ENCODE measurements around the gene MIDN.

Gene MIDN

GRCh38 chr19:1280636-1281568 is 32.5 kb downstream of the MIDN start:
- no peaks in the 10 kb centered on the region for H3K9me3 ChIP-seq (ENCODE audit: insufficient read depth, low read depth, low read length)
- H3F3A ChIP-seq (ENCODE audit: low read depth): no peaks in the 10 kb centered on the region
- no peak for TF ChIP-seq EZH2phosphoT487 (IDR thresholded peaks at IDR 0.05; ENCODE audit: borderline replicate concordance)
- TF ChIP-seq CTCF (conservative IDR thresholded peaks at IDR 0.05; ENCODE audit: low read length): no peak
- no peak overlapping the region for H2AFZ ChIP-seq (ENCODE audit: low read length)
- no peak overlapping the region for H3K4me3 ChIP-seq (ENCODE audit: low read length, poor library complexity, severe bottlenecking)
- H3K4me2 ChIP-seq (ENCODE audit: low read depth, low read length, poor library complexity, severe bottlenecking): no peak overlapping the region
- H3K36me3 ChIP-seq (ENCODE audit: insufficient read depth, low read length): peaks cover 9% of the 10 kb centered on the region; the same call in 1 of the 2 replicates
- no peak overlapping the region for H3K9ac ChIP-seq (ENCODE audit: low read depth, low read length, poor library complexity, severe bottlenecking)
- peaks cover 4% of the 10 kb centered on the region for H3K4me1 ChIP-seq (ENCODE audit: insufficient read depth, low read length, poor library complexity, severe bottlenecking)
- H4K20me1 ChIP-seq (ENCODE audit: insufficient read depth, low read length, poor library complexity, severe bottlenecking): peaks cover 9% of the 10 kb centered on the region
- no peaks in the 10 kb centered on the region for H3K9me2 ChIP-seq (replicated peaks; ENCODE audit: low read depth, low read length)
- H3K79me2 ChIP-seq (ENCODE audit: insufficient read depth, low read length): peaks cover 15% of the 10 kb centered on the region
- no peaks in the 10 kb centered on the region for H3K27me3 ChIP-seq (ENCODE audit: insufficient read depth, low read length, poor library complexity, severe bottlenecking)

- TF ChIP-seq CTCF (conservative IDR thresholded peaks at IDR 0.05; ENCODE audit: low read length): no peak
- TF ChIP-seq EZH2phosphoT487 (IDR thresholded peaks at IDR 0.05; ENCODE audit: borderline replicate concordance): no peak
- Histone ChIP-seq H3K36me3 (ENCODE audit: insufficient read depth, low read length) (peaks cover 9% of the 10 kb centered on the region; the same call in 1 of the 2 replicates), H3K79me2 (ENCODE audit: insufficient read depth, low read length) (peaks cover 6% of the 10 kb centered on the region; the same call in 1 of the 2 replicates), H3K4me3 (ENCODE audit: low read length, poor library complexity, severe bottlenecking) (no peak overlapping the region), H3K9ac (ENCODE audit: low read depth, low read length, poor library complexity, severe bottlenecking) (no peak overlapping the region), H4K20me1 (ENCODE audit: insufficient read depth, low read length, poor library complexity, severe bottlenecking) (peaks cover under 1% of the 10 kb centered on the region), H3K9me3 (ENCODE audit: insufficient read depth, low read depth, low read length) (no peaks in the 10 kb centered on the region), H3K9me2 (replicated peaks; ENCODE audit: low read depth, low read length) (no peaks in the 10 kb centered on the region), H3K4me2 (ENCODE audit: low read depth, low read length, poor library complexity, severe bottlenecking) (no peak overlapping the region), H3K27me3 (ENCODE audit: insufficient read depth, low read length, poor library complexity, severe bottlenecking) (no peaks in the 10 kb centered on the region), H3K4me1 (ENCODE audit: insufficient read depth, low read length, poor library complexity, severe bottlenecking) (peaks cover under 1% of the 10 kb centered on the region), H2AFZ (ENCODE audit: low read length) (no peak overlapping the region), H3F3A (ENCODE audit: low read depth) (no peaks in the 10 kb centered on the region)
Measured at GRCh38 chr19:1281569-1282287, 33.3 kb downstream of the MIDN start.

GRCh38 chr19:1282588-1283206 is 34.3 kb downstream of the MIDN start:
- Histone ChIP-seq H4K20me1 (ENCODE audit: insufficient read depth, low read length, poor library complexity, severe bottlenecking) (no peaks in the 10 kb centered on the region), H3K27me3 (ENCODE audit: insufficient read depth, low read length, poor library complexity, severe bottlenecking) (no peaks in the 10 kb centered on the region), H3K9ac (ENCODE audit: low read depth, low read length, poor library complexity, severe bottlenecking) (no peak overlapping the region), H3K4me3 (ENCODE audit: low read length, poor library complexity, severe bottlenecking) (no peak overlapping the region), H3K9me2 (replicated peaks; ENCODE audit: low read depth, low read length) (no peaks in the 10 kb centered on the region), H3K9me3 (ENCODE audit: insufficient read depth, low read depth, low read length) (no peaks in the 10 kb centered on the region), H3K79me2 (ENCODE audit: insufficient read depth, low read length) (no peaks in the 10 kb centered on the region), H2AFZ (ENCODE audit: low read length) (no peak overlapping the region), H3F3A (ENCODE audit: low read depth) (no peaks in the 10 kb centered on the region), H3K4me2 (ENCODE audit: low read depth, low read length, poor library complexity, severe bottlenecking) (no peak overlapping the region), H3K4me1 (ENCODE audit: insufficient read depth, low read length, poor library complexity, severe bottlenecking) (no peaks in the 10 kb centered on the region), H3K36me3 (ENCODE audit: insufficient read depth, low read length) (peaks cover 9% of the 10 kb centered on the region; the same call in 1 of the 2 replicates)
- no peak for TF ChIP-seq EZH2phosphoT487 (IDR thresholded peaks at IDR 0.05; ENCODE audit: borderline replicate concordance)
- TF ChIP-seq CTCF (conservative IDR thresholded peaks at IDR 0.05; ENCODE audit: low read length): no peak

Data from Loucy (cell line).